ENCODE data around the gene PTPRA.

PTPRA gene

GRCh38 chr20:2920473-2920872, 47.2 kb downstream of the PTPRA start:
- Histone ChIP-seq H3K4me1 (ENCODE audit: control insufficient read depth, insufficient read depth, low read length) (no peaks in the 10 kb centered on the region), H3K27me3 (ENCODE audit: control insufficient read depth, insufficient read depth, low read length, poor library complexity, severe bottlenecking) (no peaks in the 10 kb centered on the region), H3K4me3 (ENCODE audit: insufficient read depth, low read depth, low read length) (no peak overlapping the region), H3K9me3 (ENCODE audit: control insufficient read depth, low read length) (no peaks in the 10 kb centered on the region), H3K36me3 (ENCODE audit: control insufficient read depth, insufficient read depth, low read length) (peaks cover 6% of the 10 kb centered on the region), H3K27ac (ENCODE audit: insufficient read depth, low read depth, low read length, poor library complexity, severe bottlenecking) (no peak overlapping the region)
- 82 to 93% methylated on average over 1 of the region's 1 CpG for WGBS, 2 experiments

- 96% methylated on average over 4 of the region's 4 CpGs for WGBS, 2 experiments
- H3K4me1 ChIP-seq (ENCODE audit: control insufficient read depth, insufficient read depth, low read length) = no peaks in the 10 kb centered on the region
- H3K4me3 ChIP-seq (ENCODE audit: insufficient read depth, low read depth, low read length) = no peak overlapping the region
- H3K27me3 ChIP-seq (ENCODE audit: control insufficient read depth, insufficient read depth, low read length, poor library complexity, severe bottlenecking) = no peaks in the 10 kb centered on the region
- peaks cover 9% of the 10 kb centered on the region for H3K36me3 ChIP-seq (ENCODE audit: control insufficient read depth, insufficient read depth, low read length)
- H3K9me3 ChIP-seq (ENCODE audit: control insufficient read depth, low read length) = no peaks in the 10 kb centered on the region
- H3K27ac ChIP-seq (ENCODE audit: insufficient read depth, low read depth, low read length, poor library complexity, severe bottlenecking) = no peak overlapping the region
Observed at GRCh38 chr20:2921506-2921905, 48.2 kb downstream of the PTPRA start.

GRCh38 chr20:2922957-2923356, 49.7 kb downstream of the PTPRA start:
- no peaks in the 10 kb centered on the region for H3K4me1 ChIP-seq (ENCODE audit: control insufficient read depth, insufficient read depth, low read length)
- H3K36me3 ChIP-seq (ENCODE audit: control insufficient read depth, insufficient read depth, low read length) = peaks cover 12% of the 10 kb centered on the region
- H3K9me3 ChIP-seq (ENCODE audit: control insufficient read depth, low read length) = no peaks in the 10 kb centered on the region
- no peak overlapping the region for H3K27ac ChIP-seq (ENCODE audit: insufficient read depth, low read depth, low read length, poor library complexity, severe bottlenecking)
- no peak overlapping the region for H3K4me3 ChIP-seq (ENCODE audit: insufficient read depth, low read depth, low read length)
- no peaks in the 10 kb centered on the region for H3K27me3 ChIP-seq (ENCODE audit: control insufficient read depth, insufficient read depth, low read length, poor library complexity, severe bottlenecking)

DNA sequence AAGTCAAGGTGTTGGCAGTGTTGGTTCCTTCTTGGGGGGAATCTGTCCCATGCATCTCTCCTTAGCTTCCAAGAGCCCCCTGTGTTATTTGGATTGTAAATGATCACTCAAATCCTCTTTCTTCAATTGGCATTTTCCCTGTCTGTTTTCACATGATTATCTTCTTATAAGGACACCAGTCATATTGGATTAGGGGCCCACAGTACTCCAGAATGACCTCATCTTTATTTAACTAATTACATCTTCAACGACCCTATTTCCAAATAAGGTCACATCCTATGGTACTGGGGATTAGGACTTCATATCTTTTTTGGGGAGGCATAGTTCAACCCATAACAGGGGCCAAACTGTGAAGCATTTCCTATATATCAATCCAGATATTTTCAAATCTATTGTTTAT, 57.3 kb downstream of the PTPRA start:
- 56 to 69% methylated on average over 1 of the region's 1 CpG for WGBS, 2 experiments
- H3K4me3 ChIP-seq (ENCODE audit: insufficient read depth, low read depth, low read length) = no peak overlapping the region
- H3K27ac ChIP-seq (ENCODE audit: insufficient read depth, low read depth, low read length, poor library complexity, severe bottlenecking) = no peak overlapping the region
- peaks cover 6% of the 10 kb centered on the region for H3K36me3 ChIP-seq (ENCODE audit: control insufficient read depth, insufficient read depth, low read length)
- no peaks in the 10 kb centered on the region for H3K9me3 ChIP-seq (ENCODE audit: control insufficient read depth, low read length)
- H3K4me1 ChIP-seq (ENCODE audit: control insufficient read depth, insufficient read depth, low read length) = no peaks in the 10 kb centered on the region
- H3K27me3 ChIP-seq (ENCODE audit: control insufficient read depth, insufficient read depth, low read length, poor library complexity, severe bottlenecking) = no peaks in the 10 kb centered on the region

DNA sequence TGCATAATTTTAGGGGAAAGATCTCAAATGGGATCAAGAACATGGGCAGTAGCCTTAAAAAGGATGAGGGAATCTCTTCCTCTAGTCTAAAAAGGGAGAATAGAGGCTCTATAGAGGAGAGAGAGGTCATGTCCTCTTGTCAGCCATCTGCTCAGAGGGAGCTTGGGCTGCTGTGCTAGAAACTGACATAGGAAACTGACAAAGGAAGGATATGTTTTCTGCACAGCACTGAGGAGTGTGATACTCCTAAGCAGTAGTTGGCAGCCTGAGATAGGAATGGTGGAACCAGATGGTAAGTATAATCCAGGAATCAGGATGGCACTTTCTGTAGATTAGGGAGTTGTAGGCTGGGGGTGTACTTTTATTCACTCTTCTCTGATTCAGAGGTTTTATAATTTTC, 59.2 kb downstream of the PTPRA start:
- Histone ChIP-seq H3K27me3 (ENCODE audit: control insufficient read depth, insufficient read depth, low read length, poor library complexity, severe bottlenecking) (no peaks in the 10 kb centered on the region), H3K36me3 (ENCODE audit: control insufficient read depth, insufficient read depth, low read length) (no peaks in the 10 kb centered on the region), H3K4me3 (ENCODE audit: insufficient read depth, low read depth, low read length) (no peak overlapping the region), H3K4me1 (ENCODE audit: control insufficient read depth, insufficient read depth, low read length) (no peaks in the 10 kb centered on the region), H3K27ac (ENCODE audit: insufficient read depth, low read depth, low read length, poor library complexity, severe bottlenecking) (no peak overlapping the region), H3K9me3 (ENCODE audit: control insufficient read depth, low read length) (no peaks in the 10 kb centered on the region)

DNA sequence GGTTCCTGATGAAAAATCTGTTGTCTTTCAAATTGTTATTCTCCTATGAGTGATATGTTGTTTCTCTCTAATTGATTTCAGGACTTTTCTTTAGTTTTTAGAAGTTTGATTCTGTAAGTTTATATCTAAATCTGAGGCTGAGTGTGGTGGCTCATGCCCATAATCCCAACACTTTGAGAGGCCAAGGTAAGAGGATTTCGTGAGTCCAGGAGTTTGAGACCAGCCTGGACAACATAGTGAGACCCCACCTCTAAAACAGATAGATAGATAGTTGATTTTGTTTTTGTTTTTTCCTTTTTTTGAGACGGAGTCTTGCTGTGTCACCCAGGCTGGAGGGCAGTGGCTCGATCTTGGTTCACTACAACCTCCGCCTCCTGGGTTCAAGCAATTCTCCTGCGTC, 64.6 kb downstream of the PTPRA start:
- H3K4me3 ChIP-seq (ENCODE audit: insufficient read depth, low read depth, low read length) = no peak overlapping the region
- no peaks in the 10 kb centered on the region for H3K9me3 ChIP-seq (ENCODE audit: control insufficient read depth, low read length)
- H3K4me1 ChIP-seq (ENCODE audit: control insufficient read depth, insufficient read depth, low read length) = no peaks in the 10 kb centered on the region
- no peaks in the 10 kb centered on the region for H3K27me3 ChIP-seq (ENCODE audit: control insufficient read depth, insufficient read depth, low read length, poor library complexity, severe bottlenecking)
- no peaks in the 10 kb centered on the region for H3K36me3 ChIP-seq (ENCODE audit: control insufficient read depth, insufficient read depth, low read length)
- 95 to 100% methylated on average over 5 of the region's 5 CpGs for WGBS, 2 experiments
- no peak overlapping the region for H3K27ac ChIP-seq (ENCODE audit: insufficient read depth, low read depth, low read length, poor library complexity, severe bottlenecking)

GRCh38 chr20:2942439-2942838, 69.2 kb downstream of the PTPRA start:
- Histone ChIP-seq H3K4me3 (ENCODE audit: insufficient read depth, low read depth, low read length) (no peak overlapping the region), H3K4me1 (ENCODE audit: control insufficient read depth, insufficient read depth, low read length) (no peaks in the 10 kb centered on the region), H3K27ac (ENCODE audit: insufficient read depth, low read depth, low read length, poor library complexity, severe bottlenecking) (no peak overlapping the region), H3K27me3 (ENCODE audit: control insufficient read depth, insufficient read depth, low read length, poor library complexity, severe bottlenecking) (no peaks in the 10 kb centered on the region), H3K9me3 (ENCODE audit: control insufficient read depth, low read length) (no peaks in the 10 kb centered on the region), H3K36me3 (ENCODE audit: control insufficient read depth, insufficient read depth, low read length) (no peaks in the 10 kb centered on the region)

DNA sequence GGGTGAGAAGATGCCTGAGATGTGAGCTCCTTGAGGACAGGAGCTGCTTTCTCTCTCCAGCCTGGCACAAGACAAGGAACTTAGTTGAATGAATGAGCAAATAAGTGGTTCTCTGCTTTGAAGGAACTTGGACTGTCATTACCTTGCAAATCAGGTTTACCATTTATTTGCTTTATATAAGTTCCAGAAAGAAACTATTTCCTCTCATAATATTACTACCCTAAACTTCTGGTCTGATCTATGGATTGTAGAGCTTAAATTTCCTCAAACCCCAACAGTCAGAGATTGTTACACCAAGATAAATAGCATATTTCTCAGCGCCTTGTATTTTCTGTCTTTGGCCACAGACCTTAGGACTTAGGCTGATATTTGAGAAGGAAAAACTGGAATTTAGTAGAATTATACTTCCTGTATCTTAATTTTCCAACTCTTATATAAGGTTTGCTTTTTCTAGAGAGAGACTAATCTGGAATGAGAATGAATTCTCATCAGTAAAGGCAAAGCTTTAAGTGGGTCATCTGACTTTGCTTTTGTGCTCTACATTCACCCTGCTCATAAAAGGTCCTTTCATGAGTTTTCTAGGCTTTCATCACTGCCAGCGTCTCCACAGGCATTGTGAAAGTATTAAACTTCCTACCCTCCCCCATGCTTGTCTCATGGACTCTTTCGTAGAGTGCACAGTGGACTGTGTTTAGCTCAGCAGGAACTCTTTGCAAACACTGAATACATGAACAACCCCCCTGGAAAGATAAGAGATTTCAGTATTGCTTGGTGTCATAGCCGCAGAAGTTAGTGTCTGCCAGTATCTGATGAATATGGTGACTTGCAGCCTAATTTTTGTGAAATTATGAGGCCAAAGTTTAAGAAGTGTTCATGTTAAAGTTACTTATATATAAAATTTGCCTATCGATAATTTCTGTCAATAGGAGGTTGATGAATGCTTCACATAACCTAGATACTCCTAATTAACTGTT, 74.0 kb downstream of the PTPRA start:
- Histone ChIP-seq H3K36me3 (ENCODE audit: control insufficient read depth, insufficient read depth, low read length) (no peaks in the 10 kb centered on the region), H3K4me3 (ENCODE audit: insufficient read depth, low read depth, low read length) (no peak overlapping the region), H3K4me1 (ENCODE audit: control insufficient read depth, insufficient read depth, low read length) (no peaks in the 10 kb centered on the region), H3K27ac (ENCODE audit: insufficient read depth, low read depth, low read length, poor library complexity, severe bottlenecking) (peak overlapping the region; percentile 19), H3K9me3 (ENCODE audit: control insufficient read depth, low read length) (no peaks in the 10 kb centered on the region), H3K27me3 (ENCODE audit: control insufficient read depth, insufficient read depth, low read length, poor library complexity, severe bottlenecking) (no peaks in the 10 kb centered on the region)
- 32 to 46% methylated on average over 3 to 4 of the region's 5 CpGs for WGBS, 2 experiments

DNA sequence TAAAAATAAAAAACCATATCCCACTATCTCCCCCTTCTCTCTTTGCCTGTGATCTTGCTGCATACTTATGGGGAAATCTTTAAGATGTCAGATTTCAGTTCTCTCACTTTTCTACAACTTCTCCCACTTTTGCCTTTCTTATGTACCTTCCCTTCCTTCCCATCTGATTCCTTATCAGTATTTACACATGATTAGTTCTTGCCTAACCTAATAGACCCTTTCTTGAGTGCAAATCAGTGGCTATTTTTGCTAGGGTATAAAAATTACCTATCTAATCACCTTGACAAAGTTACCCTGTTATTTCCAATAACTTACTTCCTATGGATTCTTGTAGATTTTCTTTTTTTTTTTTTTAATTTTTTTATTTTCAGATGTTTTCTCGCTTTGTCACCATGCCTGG, 75.7 kb downstream of the PTPRA start:
- WGBS, 2 experiments = no CpG with 5 or more reads among the region's 1 CpG
- H3K36me3 ChIP-seq (ENCODE audit: control insufficient read depth, insufficient read depth, low read length) = no peaks in the 10 kb centered on the region
- H3K27ac ChIP-seq (ENCODE audit: insufficient read depth, low read depth, low read length, poor library complexity, severe bottlenecking) = no peak overlapping the region
- H3K4me1 ChIP-seq (ENCODE audit: control insufficient read depth, insufficient read depth, low read length) = no peaks in the 10 kb centered on the region
- no peaks in the 10 kb centered on the region for H3K27me3 ChIP-seq (ENCODE audit: control insufficient read depth, insufficient read depth, low read length, poor library complexity, severe bottlenecking)
- no peaks in the 10 kb centered on the region for H3K9me3 ChIP-seq (ENCODE audit: control insufficient read depth, low read length)
- H3K4me3 ChIP-seq (ENCODE audit: insufficient read depth, low read depth, low read length) = no peak overlapping the region

DNA sequence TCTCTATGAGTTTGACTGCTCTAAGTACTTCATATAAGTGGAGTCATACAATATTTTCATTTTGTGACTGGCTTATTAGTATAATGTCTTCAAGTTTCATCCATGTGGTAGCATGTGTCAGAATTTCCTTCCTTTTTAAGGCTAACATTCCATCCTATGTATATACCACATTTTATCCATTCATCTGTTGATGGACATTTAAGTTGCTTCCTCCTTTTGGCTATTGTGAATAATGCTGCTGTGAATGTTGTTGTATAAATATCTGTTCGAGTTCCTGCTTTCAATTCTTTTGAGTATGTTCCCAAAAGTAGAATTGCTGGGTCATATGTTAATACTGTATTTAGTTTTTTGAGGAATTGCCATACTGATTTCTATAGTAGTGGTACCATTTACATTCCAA, 79.5 kb downstream of the PTPRA start:
- Histone ChIP-seq H3K27ac (ENCODE audit: insufficient read depth, low read depth, low read length, poor library complexity, severe bottlenecking) (no peak overlapping the region), H3K9me3 (ENCODE audit: control insufficient read depth, low read length) (no peaks in the 10 kb centered on the region), H3K27me3 (ENCODE audit: control insufficient read depth, insufficient read depth, low read length, poor library complexity, severe bottlenecking) (no peaks in the 10 kb centered on the region), H3K4me1 (ENCODE audit: control insufficient read depth, insufficient read depth, low read length) (no peaks in the 10 kb centered on the region), H3K4me3 (ENCODE audit: insufficient read depth, low read depth, low read length) (no peak overlapping the region), H3K36me3 (ENCODE audit: control insufficient read depth, insufficient read depth, low read length) (no peaks in the 10 kb centered on the region)
- 84 to 91% methylated on average over 1 of the region's 1 CpG for WGBS, 2 experiments
